CD4-positive, alpha-beta T cell treated with Interleukin-2 at 100 ng/mL for 4 hours (primary cell): Measurements from ENCODE around the gene STXBP5.

Experiments
- DNase-seq: peaks from one replicate; pipeline ENCODE4 v3.0.0-alpha.2; 2020; ENCODE audit warnings: low spot score

Gene STXBP5

DNA sequence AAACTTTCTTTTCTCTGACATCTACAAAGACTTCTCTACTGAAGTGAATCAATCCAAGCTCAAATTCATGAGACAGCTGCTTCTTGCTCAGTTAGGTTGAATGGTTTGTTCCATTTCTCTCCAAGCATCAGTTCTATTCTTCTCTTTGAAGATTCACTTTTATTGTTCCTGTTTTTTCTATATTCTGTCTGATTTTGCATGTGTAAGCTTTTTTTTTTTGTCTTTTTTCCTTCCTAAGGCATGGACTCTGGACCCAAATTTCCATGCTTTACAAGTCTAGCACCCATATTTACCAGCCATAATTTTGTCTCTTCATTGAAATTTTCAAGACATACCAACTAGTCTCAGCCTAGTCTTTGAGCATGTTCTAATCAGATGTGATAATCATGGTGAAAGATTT is 25.9 kb upstream of the STXBP5 start:
- DNase-seq, result no peak

DNA sequence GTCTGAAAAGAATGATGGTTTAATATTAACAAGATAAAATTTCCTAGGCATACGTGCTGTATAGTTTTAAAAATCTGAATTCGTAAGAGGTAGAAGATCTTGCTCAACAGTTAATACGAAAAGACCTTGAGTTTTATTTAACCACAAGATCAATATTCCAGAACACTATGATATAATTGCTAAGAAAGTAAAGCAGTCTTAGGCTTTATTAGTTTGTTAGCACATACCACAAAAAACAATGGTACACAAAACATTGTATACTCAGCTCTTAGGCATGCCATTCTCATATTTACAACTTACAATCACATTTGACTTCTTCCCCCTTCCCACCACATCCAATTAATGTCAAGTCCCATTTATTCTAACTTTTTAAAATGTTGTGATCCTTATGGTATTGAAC is 24.4 kb upstream of the STXBP5 start:
- no peak for DNase-seq

DNA sequence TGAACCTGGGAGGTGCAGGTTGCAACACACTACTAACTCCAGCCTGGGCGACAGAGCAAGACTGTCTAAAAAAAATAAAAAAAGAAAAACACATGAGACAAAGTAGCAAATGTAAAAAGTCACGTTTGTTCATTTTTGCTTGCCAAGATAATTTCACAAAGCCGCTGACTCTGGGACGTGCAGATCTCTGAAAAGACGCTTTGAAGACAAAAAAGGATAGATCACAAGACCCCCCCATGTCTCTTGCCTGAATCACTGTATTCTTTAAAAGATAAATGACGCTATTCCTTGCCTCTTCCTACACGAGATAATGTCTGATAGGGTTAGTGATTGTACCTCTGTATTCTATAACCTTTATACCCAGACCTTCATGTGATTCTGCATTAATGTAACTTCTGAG is 23.3 kb upstream of the STXBP5 start:
- no peak for DNase-seq

DNA sequence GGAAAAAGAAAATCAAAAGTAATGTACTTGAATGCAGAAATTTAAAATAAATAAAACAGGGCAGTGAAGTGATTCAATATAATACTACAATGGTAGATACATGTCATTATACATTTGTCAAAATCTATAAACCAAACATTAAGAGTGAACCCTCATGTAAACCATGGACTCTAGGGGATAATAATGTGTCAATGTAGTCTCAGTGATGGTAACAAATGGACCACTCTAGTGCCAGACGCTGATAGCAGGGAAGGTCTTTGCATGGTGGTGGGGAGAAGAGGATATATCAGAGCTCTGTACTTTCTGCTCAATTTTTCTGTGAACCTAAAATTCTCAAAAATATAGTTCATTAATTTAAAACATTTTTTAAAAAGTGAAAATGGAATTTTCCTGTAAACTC is 19.8 kb upstream of the STXBP5 start:
- DNase-seq, result no peak

DNA sequence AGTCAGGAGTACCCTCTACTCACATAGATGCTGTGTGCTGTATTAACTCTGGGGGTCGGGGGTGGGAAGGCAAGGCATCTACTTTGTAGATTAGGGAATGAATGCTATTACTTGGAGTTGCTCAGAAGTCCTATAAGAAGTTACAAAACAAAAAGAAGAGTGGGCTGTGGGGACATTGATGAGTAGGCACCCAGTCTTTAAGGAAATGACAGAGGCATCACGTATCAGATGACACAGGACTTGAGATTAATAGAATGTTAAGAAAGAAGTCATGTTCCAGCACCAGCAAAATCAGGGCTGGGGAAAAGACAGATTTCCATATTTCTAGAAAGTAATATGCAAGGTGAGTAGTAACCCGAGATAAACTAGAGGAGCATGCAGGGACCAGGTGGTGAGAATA is 19.0 kb upstream of the STXBP5 start:
- no peak for DNase-seq

DNA sequence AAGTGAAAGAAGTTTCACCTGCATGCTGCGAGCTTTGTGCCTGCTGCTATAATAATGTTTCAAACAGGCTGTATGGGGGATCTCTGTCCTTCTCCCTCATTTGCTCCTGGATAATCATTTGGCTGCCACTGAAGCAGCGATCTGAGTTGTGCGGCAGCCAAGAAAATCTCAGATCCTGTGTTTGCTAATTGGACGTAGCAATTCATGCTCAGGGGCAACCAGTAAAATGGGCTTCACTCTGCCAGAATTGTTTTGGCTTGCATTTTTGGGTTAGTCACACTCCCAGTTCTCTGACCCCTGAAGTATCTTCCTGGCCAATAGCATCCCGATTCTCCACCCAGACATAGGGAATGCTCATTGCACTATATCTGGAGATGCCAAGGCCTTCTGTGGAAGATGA is 13.7 kb upstream of the STXBP5 start:
- DNase-seq, result no peak

DNA sequence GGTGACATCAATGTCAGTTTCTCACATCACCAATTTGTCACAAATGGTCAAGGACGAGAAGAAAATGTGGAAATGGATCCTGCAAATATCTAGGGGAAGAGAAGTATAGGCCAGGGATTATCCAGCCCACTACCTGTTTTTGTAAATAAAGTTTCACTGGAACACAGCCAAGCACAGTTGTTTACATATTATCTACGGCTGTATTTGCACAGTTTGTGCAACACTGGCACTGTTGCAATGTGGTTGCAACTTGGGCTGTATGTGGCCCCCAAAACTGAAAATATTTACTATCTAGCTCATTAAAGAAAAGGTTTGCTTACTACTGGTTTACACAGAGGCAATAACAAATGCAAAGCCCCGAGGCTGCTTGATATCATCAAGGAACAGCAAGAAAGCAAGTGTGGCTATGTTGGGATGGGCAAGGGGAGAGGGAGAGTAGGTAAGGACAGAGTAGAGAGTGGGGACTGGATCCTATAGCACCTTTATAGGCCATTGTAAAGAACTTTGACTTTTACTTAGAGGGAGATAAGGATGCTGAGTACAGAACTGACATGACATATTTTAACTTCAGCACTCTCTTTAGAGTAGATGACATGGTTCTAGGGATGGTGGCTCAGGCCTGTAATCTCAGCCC is 11.8 kb upstream of the STXBP5 start:
- DNase-seq, result no peak

DNA sequence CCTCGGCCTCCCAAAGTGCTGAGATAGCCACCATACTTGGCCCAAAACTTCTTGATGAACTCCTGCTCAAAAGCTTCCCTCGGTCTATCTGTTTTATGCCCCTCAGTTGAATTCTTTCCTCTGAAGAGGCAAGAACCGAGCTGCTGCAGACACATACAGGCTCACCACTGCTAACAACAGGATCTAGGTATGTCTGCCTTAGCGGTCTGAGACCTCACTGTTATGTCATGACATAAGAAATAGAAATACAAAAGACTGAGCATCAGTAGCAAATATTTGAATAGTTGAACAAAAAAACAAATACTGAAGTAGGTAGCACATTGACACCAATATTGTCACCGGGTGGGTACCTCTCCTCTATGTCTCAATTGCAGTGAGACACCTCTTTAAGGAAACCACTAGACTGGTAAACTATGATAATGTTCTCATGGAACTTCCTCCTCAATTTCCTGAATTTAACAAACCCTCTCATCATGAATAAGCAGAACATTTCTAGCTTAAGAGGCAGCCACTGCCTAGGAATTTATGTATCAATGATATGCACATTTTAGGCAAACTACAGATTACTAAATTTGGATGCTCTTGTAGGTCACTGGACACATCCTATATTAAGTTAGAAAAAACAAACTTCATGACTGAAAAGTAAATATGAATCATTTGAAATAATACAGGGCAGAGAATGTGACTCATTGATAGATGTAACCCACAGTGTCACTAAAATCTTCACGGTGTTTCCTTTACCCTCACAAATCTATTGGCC is 9.4 kb upstream of the STXBP5 start:
- no peak for DNase-seq

DNA sequence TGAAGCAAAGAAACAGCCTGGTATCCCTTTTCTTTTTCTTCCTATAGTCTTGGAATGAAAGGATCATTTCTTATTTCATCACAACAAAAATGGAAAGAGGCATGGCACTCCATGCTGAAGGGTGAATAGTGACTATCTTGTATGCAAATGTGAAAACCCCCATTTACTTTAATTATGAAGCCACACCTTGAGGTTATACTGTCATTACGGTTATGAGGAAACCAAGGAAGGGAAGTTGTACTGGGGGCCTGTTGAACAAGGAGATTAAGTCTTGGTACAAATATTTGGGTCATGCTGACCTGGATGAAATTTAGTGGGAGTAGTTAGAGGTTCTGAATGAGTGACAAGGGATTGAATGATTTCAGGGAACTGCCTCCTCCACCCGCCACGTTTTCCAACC is 8.7 kb upstream of the STXBP5 start:
- no peak for DNase-seq

DNA sequence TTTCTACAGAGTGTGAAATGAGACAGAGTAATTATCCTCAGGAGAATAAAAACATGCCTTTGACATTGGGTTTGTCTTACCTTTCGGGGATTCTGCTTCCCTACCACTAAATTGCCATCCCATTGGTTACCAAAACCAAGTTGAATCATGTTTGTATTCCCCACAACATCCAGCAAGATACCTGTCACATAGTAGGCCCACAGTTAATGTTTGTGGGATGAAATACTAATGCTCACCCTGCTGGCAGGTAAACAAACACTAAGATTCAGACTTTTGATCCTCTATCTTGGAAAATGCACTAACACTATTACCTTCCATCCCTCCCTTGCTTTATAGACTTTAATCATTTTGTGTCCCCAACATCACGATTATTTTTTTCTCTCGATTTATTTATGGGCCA is 8.2 kb upstream of the STXBP5 start:
- DNase-seq, result no peak

DNA sequence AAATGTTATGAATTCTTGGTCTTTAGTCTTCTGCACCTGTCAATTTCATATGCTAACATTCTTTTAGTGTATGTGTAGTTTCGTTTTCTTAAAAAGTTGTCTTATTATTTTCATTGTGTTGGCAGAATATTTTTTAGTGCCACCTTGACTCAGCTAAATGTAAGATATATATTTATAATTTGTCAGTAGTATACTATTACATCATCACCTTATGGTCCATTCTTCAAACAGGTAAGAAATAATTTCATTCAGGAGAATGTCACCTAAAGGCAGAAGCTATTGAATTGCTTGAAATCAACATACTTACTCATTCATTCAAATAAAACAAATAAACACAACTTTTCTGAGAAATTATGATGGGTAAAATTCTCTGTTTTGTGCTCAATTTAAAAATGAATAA is 3.5 kb upstream of the STXBP5 start:
- no peak for DNase-seq

DNA sequence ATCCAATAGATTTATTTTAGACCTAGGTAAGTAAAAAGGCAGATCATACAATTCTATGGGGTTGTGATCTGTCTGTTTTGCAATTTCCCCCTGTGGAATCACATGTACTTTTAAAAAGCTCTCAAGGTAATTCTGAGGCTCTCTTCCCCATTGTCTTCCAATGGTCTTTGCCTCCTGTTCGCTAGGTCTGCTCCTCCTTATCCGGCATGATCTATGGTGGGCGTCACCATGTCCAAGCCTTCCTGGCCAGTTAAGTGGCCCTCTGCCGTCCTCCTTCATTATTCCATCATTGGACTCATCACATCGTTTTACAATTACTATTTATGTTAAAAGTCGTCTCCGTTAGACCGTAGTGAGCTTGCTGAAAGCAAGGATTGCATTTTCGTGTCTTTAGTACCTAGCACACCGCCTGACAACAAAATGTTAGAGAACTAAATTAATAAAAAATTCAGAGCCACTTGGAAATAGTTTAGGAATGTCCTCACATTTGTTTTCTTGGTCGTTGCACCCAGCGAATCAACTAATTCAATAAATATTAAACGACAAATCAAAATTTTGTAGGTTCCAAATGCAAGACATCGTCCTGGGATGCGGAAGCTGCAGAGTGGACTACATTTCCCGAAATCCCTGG is 2.2 kb upstream of the STXBP5 start:
- no peak for DNase-seq

DNA sequence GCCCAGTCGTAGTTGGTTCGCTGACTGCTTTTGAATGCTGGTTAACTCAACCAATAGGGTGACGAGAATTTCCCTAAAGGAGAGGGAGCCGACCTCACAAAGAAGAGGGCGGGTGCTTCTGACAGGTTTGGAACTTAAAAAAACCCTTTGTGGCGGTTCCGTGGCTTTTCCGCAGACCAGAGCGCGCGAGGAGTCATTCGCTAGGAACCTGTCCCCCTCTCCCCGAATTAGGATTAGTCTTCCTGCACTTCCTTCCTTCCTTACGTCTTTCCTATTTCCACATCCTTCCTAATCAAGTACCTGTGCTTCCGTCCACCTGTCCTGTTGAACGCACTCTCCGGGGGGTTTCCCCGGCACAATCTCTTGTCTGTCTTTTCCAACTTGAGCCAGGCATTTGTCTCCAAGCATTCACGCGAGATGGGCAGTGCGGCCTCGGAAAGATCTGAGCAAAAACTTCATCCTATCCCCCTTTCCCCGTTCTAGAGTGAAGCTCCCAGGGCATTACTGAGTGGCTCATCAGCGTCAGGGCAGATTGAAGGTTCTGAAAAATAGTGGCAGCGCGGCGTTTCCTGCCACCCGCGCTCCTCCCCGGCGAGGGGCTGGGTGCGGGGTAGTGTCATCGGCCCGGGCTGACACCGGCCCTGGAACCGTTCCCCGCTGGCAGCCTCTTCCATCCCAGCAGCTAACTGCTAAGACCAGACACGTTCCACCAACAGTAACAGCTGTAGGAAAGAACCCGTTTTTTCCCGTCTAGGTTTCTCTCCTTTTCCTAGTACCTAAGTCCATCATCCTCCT is 1.5 kb upstream of the STXBP5 start:
- peak; percentile 95 for DNase-seq

DNA sequence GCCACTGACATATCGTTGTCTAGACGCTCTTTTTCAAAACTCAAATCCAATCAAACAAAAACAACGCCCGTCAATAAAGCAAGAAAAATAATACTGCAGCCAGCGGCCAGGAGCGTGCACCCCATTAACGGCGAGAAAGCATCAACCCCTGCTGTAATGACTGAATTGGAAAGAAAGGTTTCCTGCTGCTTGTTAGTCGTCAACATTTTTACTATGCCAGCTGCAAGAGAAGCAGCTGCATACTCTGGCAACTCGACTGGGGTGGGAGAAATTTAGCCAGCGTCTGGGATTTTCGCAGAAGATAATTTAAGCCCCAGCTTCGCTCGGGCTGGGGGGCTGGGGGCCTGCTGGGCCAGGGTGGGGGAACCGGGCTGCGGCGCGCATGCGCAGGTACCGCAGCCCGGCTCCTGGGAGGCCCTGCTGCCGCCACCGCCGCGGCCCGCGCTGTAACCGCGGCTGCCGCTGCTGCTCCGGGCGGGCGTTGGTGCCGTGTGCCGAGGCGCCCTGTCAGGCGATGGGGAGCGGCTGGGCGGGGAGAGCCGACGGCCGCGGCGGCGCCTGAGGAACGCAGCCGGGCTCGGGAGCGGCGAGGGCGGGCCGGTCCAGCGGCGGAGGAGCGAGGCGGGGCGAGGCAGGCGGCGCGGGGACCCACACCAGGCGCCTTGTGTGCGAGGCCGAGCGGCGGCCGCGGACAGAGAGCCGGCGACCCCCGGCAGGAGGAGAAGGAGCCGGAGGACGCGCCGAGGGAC is 732 bp upstream of the STXBP5 start:
- DNase-seq, result peak; percentile 67

DNA sequence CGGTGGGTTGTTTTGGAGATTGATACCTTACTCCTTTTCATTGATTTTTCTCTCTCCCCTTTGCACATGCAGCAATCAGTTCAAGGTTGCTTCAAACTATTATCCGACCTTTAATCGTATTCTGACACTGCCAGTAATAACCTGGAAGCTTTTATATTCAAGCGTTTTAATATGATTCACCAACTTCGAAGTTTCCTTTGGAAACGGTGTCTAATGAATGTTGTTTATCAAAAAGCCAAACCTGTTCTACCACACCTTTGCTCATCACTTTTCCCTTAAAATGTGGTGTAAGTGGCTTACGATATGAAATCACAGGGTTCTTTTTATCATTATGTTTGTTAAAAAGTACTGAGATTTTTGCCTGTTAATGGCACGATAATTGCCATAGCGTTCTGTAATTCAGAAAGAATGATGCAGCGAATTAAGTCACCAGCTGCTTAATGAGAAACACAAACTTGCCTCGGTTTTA is 660 bp downstream of the STXBP5 start:
- peak; percentile 30 for DNase-seq

DNA sequence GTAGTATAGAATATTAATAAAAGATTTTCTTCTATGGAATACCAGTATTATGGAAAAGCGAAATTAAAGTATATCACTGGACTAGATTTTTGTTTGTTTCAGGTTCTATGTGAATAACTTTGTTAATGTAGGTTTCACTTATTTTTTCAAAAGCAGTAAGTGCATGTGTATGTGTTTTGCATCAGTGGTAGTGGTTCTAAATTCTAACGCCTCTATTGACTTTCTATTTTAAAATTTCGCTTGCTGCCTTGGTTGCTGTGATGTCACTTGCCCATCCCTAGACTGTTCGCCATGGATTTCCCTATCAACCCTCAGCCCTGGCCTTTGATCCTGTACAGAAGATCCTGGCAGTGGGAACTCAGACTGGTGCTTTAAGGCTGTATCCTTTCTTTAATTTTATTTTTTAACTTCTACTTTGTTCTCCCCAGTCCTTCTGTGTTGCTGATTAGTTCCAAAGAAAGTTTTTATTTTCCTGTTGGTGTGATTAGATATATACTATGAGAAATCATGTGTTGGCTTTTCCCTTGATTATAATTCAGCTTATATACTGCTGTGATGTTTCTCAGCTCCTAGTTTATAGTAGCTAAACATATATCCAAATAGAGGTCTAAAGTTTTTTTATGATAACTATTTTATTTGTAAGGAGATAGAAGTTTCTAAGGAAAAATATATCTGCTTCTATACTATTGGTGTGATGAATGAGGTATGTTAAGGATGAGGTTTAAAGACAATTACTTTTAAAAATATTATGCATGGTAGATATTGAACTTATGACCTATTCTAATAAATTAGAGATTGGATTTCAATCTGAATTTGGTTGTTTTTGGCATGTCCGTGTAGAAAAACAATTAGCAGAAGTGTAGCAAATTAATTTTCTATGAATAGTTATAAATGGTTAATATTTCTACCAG is 1.7 kb downstream of the STXBP5 start:
- no peak for DNase-seq

DNA sequence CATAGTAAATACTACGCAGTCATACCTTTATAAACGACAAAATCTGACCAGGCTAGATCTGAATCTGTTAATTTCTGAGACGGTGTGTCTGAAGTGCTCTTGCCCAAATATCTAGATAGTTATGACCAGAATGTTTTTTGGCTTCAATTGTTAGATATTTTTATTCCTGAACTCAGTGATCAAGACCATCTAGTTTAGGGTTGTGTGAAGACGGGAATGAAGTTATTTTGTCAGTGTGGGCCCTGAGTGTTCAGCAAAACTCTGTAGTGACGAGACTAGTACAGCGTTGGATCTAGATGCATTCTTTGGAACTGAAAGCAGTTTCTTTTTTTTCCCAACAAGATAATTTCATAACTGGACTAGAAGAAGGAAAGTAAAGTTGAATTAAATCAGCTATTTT is 3.1 kb downstream of the STXBP5 start:
- DNase-seq, result no peak

DNA sequence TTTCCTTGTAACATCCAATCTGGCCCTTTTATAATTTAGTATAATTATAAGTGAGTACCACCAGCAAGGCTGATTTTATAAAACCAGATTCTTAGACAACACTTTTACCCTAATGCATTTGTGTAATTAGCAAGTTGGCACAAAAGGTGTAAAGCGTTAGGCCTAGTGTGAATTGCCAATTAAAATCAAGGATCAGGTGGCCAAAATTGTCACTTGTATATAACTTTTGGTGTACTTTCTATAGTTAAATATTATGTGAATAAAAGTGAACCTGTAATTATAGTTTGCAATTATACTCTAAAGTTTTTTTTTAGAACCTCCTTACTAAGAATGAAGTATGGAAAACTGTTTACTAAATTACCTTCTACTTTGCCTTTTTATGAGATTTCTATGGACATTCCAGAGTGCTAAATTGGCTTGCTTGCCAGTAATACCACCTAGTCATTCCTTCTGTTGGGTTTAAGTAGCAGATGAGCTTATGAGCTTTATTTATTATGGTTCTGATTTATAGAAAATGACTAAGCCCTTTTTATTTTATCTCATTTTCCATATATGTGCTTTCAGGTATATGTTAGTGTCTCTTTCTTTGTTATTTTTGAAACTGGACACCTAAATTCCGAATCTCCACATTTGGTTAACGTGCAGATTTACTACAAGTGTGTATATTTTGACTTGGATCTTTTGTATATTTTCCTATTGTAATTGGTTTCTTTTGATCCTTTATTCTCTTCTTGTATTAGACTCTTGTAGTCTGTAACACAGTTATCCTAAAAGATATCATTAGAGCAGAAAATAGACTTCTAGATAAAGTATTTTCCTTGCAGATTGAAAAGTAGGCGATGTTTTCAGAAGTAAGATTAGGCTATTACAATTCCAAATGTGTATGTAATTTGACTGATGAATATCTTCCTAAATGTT is 3.9 kb downstream of the STXBP5 start:
- no peak for DNase-seq

DNA sequence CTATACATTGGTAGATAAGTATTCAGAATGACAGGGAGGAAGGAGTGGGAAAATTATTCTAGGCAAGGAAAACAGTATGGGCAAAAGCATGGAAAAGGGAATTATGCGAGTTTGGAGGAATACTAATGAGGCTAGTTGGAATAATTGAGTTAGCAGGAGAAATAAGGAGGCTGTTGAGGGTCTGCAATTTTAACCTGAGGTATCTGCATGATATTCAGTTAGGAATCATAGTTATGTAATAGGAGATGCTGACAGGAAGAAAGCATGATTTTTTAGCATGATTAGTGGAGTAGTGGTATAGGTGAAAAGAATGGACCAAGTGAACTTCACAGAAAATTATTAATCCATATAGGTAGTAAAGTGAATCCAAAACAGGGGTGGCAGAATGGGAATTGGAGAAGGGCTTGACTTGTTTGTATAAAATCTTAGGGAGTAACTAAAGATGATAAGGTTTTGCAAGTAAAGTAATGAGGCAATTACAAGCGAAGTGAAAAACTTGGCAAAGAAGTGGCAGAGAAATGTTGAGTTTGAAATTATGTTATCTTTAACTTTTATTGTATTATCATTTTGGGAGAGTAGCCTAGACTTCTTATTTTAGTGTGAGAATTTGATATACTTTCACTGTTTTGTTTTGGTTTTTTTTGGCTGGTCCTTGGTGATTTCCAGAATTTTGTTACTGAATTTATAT is 5.7 kb downstream of the STXBP5 start:
- DNase-seq, result no peak
